ENCODE data around the gene CTDNEP1.

Gene CTDNEP1

DNA sequence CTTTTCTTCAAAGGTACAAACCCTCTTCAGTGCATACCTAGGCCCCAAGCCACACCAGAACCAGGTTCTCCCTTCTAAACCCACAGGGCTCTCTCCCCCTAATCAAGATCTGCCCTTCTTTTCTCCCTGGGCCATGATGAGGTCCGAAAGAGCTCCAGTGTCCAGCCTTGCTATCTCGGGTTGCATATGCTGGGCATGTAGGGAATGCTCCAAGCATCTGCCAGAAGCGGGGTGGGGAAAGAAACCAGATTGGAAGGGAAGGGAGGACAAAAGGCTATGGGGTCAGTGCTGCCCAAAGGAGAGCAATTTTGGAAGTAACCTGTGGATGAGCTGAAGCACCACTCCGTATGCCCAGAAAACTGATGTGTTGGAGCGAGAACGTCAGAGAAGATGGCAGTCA lies 2.3 kb downstream of the CTDNEP1 start:
- no peak for TF ChIP-seq YY1 (IDR thresholded peaks at IDR 0.05; ENCODE audit: low read depth)
- TF ChIP-seq, protein P1, sequence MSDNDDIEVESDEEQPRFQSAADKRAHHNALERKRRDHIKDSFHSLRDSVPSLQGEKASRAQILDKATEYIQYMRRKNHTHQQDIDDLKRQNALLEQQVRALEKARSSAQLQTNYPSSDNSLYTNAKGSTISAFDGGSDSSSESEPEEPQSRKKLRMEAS (IDR thresholded peaks at IDR 0.05) = no peak
- TF ChIP-seq, protein P2, sequence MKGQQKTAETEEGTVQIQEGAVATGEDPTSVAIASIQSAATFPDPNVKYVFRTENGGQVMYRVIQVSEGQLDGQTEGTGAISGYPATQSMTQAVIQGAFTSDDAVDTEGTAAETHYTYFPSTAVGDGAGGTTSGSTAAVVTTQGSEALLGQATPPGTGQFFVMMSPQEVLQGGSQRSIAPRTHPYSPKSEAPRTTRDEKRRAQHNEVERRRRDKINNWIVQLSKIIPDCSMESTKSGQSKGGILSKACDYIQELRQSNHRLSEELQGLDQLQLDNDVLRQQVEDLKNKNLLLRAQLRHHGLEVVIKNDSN (IDR thresholded peaks at IDR 0.05) = no peak
- TF ChIP-seq CEBPB (IDR thresholded peaks at IDR 0.05) = no peak
- TF ChIP-seq TCF12 (IDR thresholded peaks at IDR 0.05; ENCODE audit: low read depth) = no peak
- no peak for TF ChIP-seq TEAD4 (IDR thresholded peaks at IDR 0.05)
- TF ChIP-seq NFIC (IDR thresholded peaks at IDR 0.05) = no peak
- TF ChIP-seq, protein P3, sequence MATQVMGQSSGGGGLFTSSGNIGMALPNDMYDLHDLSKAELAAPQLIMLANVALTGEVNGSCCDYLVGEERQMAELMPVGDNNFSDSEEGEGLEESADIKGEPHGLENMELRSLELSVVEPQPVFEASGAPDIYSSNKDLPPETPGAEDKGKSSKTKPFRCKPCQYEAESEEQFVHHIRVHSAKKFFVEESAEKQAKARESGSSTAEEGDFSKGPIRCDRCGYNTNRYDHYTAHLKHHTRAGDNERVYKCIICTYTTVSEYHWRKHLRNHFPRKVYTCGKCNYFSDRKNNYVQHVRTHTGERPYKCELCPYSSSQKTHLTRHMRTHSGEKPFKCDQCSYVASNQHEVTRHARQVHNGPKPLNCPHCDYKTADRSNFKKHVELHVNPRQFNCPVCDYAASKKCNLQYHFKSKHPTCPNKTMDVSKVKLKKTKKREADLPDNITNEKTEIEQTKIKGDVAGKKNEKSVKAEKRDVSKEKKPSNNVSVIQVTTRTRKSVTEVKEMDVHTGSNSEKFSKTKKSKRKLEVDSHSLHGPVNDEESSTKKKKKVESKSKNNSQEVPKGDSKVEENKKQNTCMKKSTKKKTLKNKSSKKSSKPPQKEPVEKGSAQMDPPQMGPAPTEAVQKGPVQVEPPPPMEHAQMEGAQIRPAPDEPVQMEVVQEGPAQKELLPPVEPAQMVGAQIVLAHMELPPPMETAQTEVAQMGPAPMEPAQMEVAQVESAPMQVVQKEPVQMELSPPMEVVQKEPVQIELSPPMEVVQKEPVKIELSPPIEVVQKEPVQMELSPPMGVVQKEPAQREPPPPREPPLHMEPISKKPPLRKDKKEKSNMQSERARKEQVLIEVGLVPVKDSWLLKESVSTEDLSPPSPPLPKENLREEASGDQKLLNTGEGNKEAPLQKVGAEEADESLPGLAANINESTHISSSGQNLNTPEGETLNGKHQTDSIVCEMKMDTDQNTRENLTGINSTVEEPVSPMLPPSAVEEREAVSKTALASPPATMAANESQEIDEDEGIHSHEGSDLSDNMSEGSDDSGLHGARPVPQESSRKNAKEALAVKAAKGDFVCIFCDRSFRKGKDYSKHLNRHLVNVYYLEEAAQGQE (IDR thresholded peaks at IDR 0.05; ENCODE audit: low read depth) = no peak
- no peak for TF ChIP-seq TAF1 (IDR thresholded peaks at IDR 0.05; ENCODE audit: low read depth)
- no peak for TF ChIP-seq CREB1 (IDR thresholded peaks at IDR 0.05; ENCODE audit: low read depth)
- no peak for TF ChIP-seq EGR1 (IDR thresholded peaks at IDR 0.05)
- no peak for TF ChIP-seq RAD21 (IDR thresholded peaks at IDR 0.05; ENCODE audit: low read depth)

DNA sequence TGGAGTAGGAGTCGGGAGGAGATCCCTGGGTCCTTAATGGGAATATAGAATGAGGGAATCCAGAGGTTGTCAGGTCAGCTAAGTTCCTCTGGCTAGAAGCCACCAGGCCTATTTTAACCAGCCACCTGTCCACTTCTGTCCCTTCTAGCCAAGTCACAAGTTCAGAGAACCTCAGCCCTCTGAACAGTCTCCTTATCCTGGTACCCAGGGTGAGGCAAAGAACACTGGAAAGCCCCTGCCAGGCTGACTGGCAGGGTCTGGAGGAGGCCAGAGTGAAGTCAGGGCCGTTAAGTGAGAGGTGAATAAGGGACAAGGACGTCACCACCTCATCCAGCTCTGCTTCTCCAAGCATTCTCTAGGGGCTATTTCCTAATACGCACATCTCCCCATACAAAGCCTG lies 2.7 kb downstream of the CTDNEP1 start:
- TF ChIP-seq TCF12 (IDR thresholded peaks at IDR 0.05; ENCODE audit: low read depth) (no peak), CEBPB (IDR thresholded peaks at IDR 0.05) (no peak), RAD21 (IDR thresholded peaks at IDR 0.05; ENCODE audit: low read depth) (no peak), YY1 (IDR thresholded peaks at IDR 0.05; ENCODE audit: low read depth) (no peak), FOXM1 (IDR thresholded peaks at IDR 0.05; ENCODE audit: borderline replicate concordance, low read depth) (no peak), TEAD4 (IDR thresholded peaks at IDR 0.05) (no peak), EGR1 (IDR thresholded peaks at IDR 0.05) (no peak), NFIC (IDR thresholded peaks at IDR 0.05) (no peak), ZBTB7A (IDR thresholded peaks at IDR 0.05; ENCODE audit: low read depth) (no peak), EP300 (IDR thresholded peaks at IDR 0.05; ENCODE audit: borderline replicate concordance) (no peak)
- TF ChIP-seq, protein P2 (IDR thresholded peaks at IDR 0.05) = no peak
- TF ChIP-seq, protein P1 (IDR thresholded peaks at IDR 0.05) = no peak
- TF ChIP-seq, protein P3 (IDR thresholded peaks at IDR 0.05; ENCODE audit: low read depth) = no peak

DNA sequence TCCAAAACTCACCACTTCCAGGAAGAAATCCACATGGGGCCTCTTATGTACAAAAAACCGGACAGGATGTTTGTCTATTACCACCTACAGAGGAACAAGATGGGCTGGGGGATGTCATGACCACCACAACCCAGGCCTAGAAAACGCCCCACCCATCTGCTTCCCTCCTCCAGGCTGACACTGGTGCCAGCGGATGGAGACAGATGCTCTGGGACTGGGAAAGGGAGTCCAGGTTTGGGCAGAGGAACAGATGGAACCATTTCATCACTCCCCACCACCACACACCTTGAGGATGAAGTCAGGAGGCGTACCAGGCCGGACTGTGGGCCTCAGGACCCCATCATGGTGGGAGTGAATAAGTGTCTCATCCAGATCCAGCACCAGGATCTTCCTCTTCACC lies 4.8 kb downstream of the CTDNEP1 start:
- TF ChIP-seq CEBPB (IDR thresholded peaks at IDR 0.05) = no peak
- TF ChIP-seq EGR1 (IDR thresholded peaks at IDR 0.05) = no peak
- no peak for TF ChIP-seq TAF1 (IDR thresholded peaks at IDR 0.05; ENCODE audit: low read depth)

DNA sequence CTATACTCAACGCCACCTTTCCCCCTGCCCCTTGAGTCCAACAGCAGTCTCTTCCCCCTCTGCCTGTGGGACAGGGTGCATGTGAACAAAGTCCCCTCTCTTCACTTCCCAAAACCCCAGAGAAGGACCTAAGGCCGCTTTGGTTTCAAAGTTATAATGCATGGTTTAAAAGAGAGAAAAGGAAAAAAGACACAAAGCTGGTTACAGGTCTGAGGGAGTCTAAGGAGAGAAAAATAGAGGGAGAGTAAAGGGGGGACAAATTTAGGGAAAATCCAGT lies 8.1 kb downstream of the CTDNEP1 start:
- no peak for TF ChIP-seq NFIC (IDR thresholded peaks at IDR 0.05)
- TF ChIP-seq, protein P1 (IDR thresholded peaks at IDR 0.05) = no peak
- no peak for TF ChIP-seq CEBPB (IDR thresholded peaks at IDR 0.05)
- no peak for TF ChIP-seq TEAD4 (IDR thresholded peaks at IDR 0.05)

DNA sequence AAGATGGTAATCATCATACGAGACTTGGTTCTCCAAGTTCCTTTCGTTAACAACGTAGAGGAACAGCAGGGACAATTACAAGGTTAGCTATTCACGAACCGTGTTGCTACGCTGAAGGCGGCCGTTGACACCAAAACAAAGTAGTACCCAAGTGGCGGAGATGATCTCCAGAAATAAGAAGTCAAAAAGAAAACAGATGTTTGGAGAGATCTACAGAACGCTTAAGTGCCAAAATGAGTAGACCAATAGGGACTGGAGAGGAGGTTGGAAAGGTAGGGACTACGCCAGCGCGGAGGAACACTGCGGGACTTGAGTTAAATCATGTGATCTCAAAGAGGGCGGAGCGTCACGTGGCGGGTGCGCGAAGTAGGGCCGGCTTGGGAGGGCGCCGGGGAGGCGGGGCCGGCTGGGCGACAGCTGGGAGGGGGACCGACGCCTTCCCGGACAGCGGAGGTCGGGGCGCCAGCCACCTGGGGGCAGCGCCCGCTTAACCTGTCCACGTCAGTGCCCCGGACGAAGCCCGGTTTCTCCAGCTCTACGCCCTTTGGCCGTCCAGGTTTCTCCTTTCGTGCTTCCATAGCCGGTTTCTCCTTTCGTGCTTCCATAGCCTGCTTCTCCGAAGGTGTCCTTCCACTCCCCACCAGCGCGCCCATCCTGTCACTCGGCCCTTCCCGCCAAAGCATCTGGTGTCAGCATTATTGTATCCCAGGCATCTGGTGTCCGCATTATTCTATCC lies 8.6 kb downstream of the CTDNEP1 start:
- TF ChIP-seq TEAD4 (IDR thresholded peaks at IDR 0.05) (no peak; the same call in 1 of the 2 replicates), EP300 (IDR thresholded peaks at IDR 0.05; ENCODE audit: borderline replicate concordance) (peak; percentile 51; the same call in 1 of the 2 replicates), TAF1 (IDR thresholded peaks at IDR 0.05; ENCODE audit: low read depth) (no peak; the same call in 1 of the 2 replicates), CREB1 (IDR thresholded peaks at IDR 0.05; ENCODE audit: low read depth) (peak; percentile 52; the same call in 1 of the 2 replicates), EGR1 (IDR thresholded peaks at IDR 0.05) (peak; percentile 36; the same call in 1 of the 2 replicates), ZBTB7A (IDR thresholded peaks at IDR 0.05; ENCODE audit: low read depth) (no peak; the same call in 1 of the 2 replicates), YY1 (IDR thresholded peaks at IDR 0.05; ENCODE audit: low read depth) (peak; percentile 66; the same call in 1 of the 2 replicates), NFIC (IDR thresholded peaks at IDR 0.05) (peak; percentile 55), TCF12 (IDR thresholded peaks at IDR 0.05; ENCODE audit: low read depth) (peak; percentile 68; the same call in 1 of the 2 replicates), CEBPB (IDR thresholded peaks at IDR 0.05) (0 out of 2 replicates have a peak, but pooled peaks have one; percentile 33), FOXM1 (IDR thresholded peaks at IDR 0.05; ENCODE audit: borderline replicate concordance, low read depth) (peak; percentile 42; the same call in 1 of the 2 replicates)
- TF ChIP-seq, protein P1 (IDR thresholded peaks at IDR 0.05) = peak; percentile 89
- TF ChIP-seq, protein P3 (IDR thresholded peaks at IDR 0.05; ENCODE audit: low read depth) = no peak
- TF ChIP-seq, protein P2 (IDR thresholded peaks at IDR 0.05) = peak; percentile 100

Measured in Ishikawa (cell line).